GM23338 (cell line): ENCODE data around the gene CHRNA3. TPM values are rescaled to one million over a fixed set of nuclear protein-coding genes. Genes with fewer than 3 reads are reported as not detected.

ENCODE experiments used
- ATAC-seq: fragments of 200-7000 bp; cut with Tn5 transposase; 3 replicates; pipeline ENCODE4 v1.9.1; 2020
- DNase-seq: peaks from one replicate; pipeline ENCODE4 v3.0.0-alpha.2; 2015; ENCODE audit warnings: low spot score
- H2AFZ ChIP-seq: fragments of 200-600 bp; sonication (generic); 2 replicates; pipeline ENCODE4 v1.8.0; 2016; ENCODE audit warnings: antibody characterized with exemption, mild to moderate bottlenecking, moderate library complexity
- H3F3A ChIP-seq: fragments of 200-600 bp; sonication (generic); replicated peaks from 2 replicates; pipeline ENCODE4 v1.8.0; 2017; ENCODE audit warnings: antibody characterized with exemption, mixed run types, low read depth
- H3K27ac ChIP-seq: fragments of 200-600 bp; sonication (generic); 2 replicates; pipeline ENCODE4 v1.6.1; 2016; ENCODE audit warnings: low read depth
- H3K27me3 ChIP-seq: fragments of 200-600 bp; sonication (generic); 2 replicates; pipeline ENCODE4 v1.8.0; 2016; ENCODE audit warnings: mild to moderate bottlenecking, mixed run types, moderate library complexity; ENCODE audit not compliant: insufficient read depth
- H3K36me3 ChIP-seq: fragments of 200-600 bp; sonication (generic); 2 replicates; pipeline ENCODE4 v1.8.0; 2016; ENCODE audit warnings: mild to moderate bottlenecking; ENCODE audit not compliant: insufficient read depth
- H3K4me1 ChIP-seq: fragments of 200-600 bp; sonication (generic); 2 replicates; pipeline ENCODE4 v1.8.0; 2016; ENCODE audit warnings: mild to moderate bottlenecking, moderate library complexity; ENCODE audit not compliant: insufficient read depth
- H3K4me2 ChIP-seq: fragments of 200-600 bp; sonication (generic); 2 replicates; pipeline ENCODE4 v1.7.1; 2017; ENCODE audit warnings: mixed run types
- H3K4me3 ChIP-seq: fragments of 200-600 bp; sonication (generic); 2 replicates; pipeline ENCODE4 v1.6.1; 2016; ENCODE audit warnings: mixed run types
- H3K79me2 ChIP-seq: fragments of 200-600 bp; sonication (generic); replicated peaks from 2 replicates; pipeline ENCODE4 v1.8.0; 2017; ENCODE audit warnings: mild to moderate bottlenecking; ENCODE audit not compliant: insufficient read depth
- H3K9me2 ChIP-seq: fragments of 200-600 bp; sonication (generic); 2 replicates; pipeline ENCODE4 v1.8.0; 2017; ENCODE audit not compliant: insufficient read depth
- H4K20me1 ChIP-seq: fragments of 200-600 bp; sonication (generic); replicated peaks from 2 replicates; pipeline ENCODE4 v1.8.0; 2017; ENCODE audit warnings: mild to moderate bottlenecking; ENCODE audit not compliant: insufficient read depth
- H3K27ac Mint-ChIP-seq: 2 replicates; pipeline ENCODE4 v1.8.0; 2020; ENCODE audit warnings: inconsistent platforms, mild to moderate bottlenecking, moderate library complexity, mixed read lengths
- H3K27me3 Mint-ChIP-seq: 3 replicates; pipeline ENCODE4 v1.8.0; 2022; ENCODE audit warnings: low read depth, mild to moderate bottlenecking, moderate library complexity, mixed read lengths, inconsistent platforms; ENCODE audit not compliant: insufficient read depth, poor library complexity
- H3K36me3 Mint-ChIP-seq: 3 replicates; pipeline ENCODE4 v1.8.0; 2021; ENCODE audit warnings: low read depth, mild to moderate bottlenecking, inconsistent platforms, moderate library complexity, mixed read lengths
- H3K4me1 Mint-ChIP-seq: 3 replicates; pipeline ENCODE4 v1.8.0; 2020; ENCODE audit warnings: mild to moderate bottlenecking, inconsistent platforms, mixed read lengths
- H3K4me3 Mint-ChIP-seq: 3 replicates; pipeline ENCODE4 v1.8.0; 2021; ENCODE audit warnings: moderate library complexity, mild to moderate bottlenecking, inconsistent platforms, mixed read lengths
- H3K9me3 Mint-ChIP-seq: 3 replicates; pipeline ENCODE4 v1.8.0; 2020; ENCODE audit warnings: moderate library complexity, mild to moderate bottlenecking, inconsistent platforms, mixed read lengths
- CREB1 ChIP-seq: fragments of 250-450 bp; sonication (Bioruptor Pico); IDR thresholded peaks from 2 replicates; pipeline ENCODE4 v1.5.0; 2020; ENCODE audit warnings: low read depth, mild to moderate bottlenecking, moderate library complexity
- EZH2phosphoT487 ChIP-seq: fragments of 200-600 bp; sonication (generic); IDR thresholded peaks from one replicate; pipeline ENCODE4 v1.8.1; 2018; ENCODE audit warnings: antibody characterized with exemption; ENCODE audit not compliant: unreplicated experiment
- JUNB ChIP-seq: IDR thresholded peaks from one replicate; pipeline ENCODE4 v1.6.1; 2016; ENCODE audit warnings: antibody characterized with exemption; ENCODE audit not compliant: unreplicated experiment
- NANOG ChIP-seq: IDR thresholded peaks from 2 replicates; pipeline ENCODE4 v1.6.1; 2016; ENCODE audit warnings: antibody characterized with exemption, borderline replicate concordance
- POLR2AphosphoS5 ChIP-seq: IDR thresholded peaks from 2 replicates; pipeline ENCODE4 v1.6.1; 2016; ENCODE audit warnings: antibody characterized with exemption, low read depth
- STAT1 ChIP-seq: IDR thresholded peaks from one replicate; pipeline ENCODE4 v1.6.1; 2016; ENCODE audit warnings: antibody characterized with exemption; ENCODE audit not compliant: unreplicated experiment
- ZNF114 ChIP-seq: fragments of 250-450 bp; sonication (Bioruptor Pico); IDR thresholded peaks from 2 replicates; pipeline ENCODE4 v1.5.0; 2020; ENCODE audit warnings: mild to moderate bottlenecking, moderate library complexity
- ZNF331 ChIP-seq: fragments of 250-450 bp; sonication (Bioruptor Pico); IDR thresholded peaks from 2 replicates; pipeline ENCODE4 v1.5.0; 2020; ENCODE audit warnings: low read depth, mild to moderate bottlenecking, moderate library complexity
- polyA plus RNA-seq: library from polyadenylated mRNA; unstranded; fragments of >200 nt; fragmentation: Nextera tagmentation; extraction: Ambion mirVana; gene quantifications from 2 replicates; pipeline ENCODE4 v1.2.1, GENCODE V29; 2016
- total RNA-seq: library from RNA; depleted of rRNA; stranded (reverse); fragments of >200 nt; shearing (Covaris generic); gene quantifications from 2 replicates; pipeline ENCODE4 v1.2.3, GENCODE V29; 2014
- TF ChIP-seq, protein P1 (sequence below), 2 experiments: fragments of 200-600 bp in 1 of 2; sonication (generic) in 1 of 2; conservative IDR thresholded peaks; 2 replicates each; pipeline versions ENCODE4 v1.5.1 to v1.6.1; 2016 to 2017; ENCODE audit warnings: antibody characterized with exemption in 2 of 2, low read depth in 2 of 2, mild to moderate bottlenecking in 2 of 2, moderate library complexity in 1 of 2
- TF ChIP-seq, protein P2 (sequence below): fragments of 250-450 bp; sonication (Bioruptor Pico); IDR thresholded peaks from 2 replicates; pipeline ENCODE4 v1.5.0; 2020; ENCODE audit warnings: mild to moderate bottlenecking, moderate library complexity
- TF ChIP-seq, protein P3 (sequence below): IDR thresholded peaks from one replicate; pipeline ENCODE4 v1.6.1; 2018; ENCODE audit warnings: antibody characterized with exemption; ENCODE audit not compliant: unreplicated experiment

The CHRNA3 gene
- total and polyA plus RNA-seq, 2 experiments from 2014 or later, result 2.9 to 3.5 TPM

DNA sequence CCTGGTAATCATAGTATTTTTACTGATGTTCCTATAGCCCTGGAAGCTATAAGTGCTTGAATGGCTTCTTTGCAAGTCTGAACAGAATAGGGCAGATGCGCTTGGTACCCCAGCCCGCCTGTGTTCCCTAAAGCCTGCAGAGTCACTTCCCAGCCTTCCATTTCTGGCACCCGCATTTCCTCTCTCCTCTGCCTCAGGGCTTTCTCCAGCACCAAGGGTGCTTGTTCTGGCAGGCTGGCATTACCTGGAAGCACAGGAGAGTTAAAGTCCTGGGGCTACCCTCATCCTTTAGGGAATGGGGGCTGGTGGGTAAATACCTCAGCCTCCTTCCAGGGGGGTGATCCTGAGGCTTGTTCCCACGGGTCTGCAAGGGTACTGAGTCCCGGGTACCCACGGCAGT, 7.4 kb upstream of the CHRNA3 start (continued):
- TF ChIP-seq, protein P1, sequence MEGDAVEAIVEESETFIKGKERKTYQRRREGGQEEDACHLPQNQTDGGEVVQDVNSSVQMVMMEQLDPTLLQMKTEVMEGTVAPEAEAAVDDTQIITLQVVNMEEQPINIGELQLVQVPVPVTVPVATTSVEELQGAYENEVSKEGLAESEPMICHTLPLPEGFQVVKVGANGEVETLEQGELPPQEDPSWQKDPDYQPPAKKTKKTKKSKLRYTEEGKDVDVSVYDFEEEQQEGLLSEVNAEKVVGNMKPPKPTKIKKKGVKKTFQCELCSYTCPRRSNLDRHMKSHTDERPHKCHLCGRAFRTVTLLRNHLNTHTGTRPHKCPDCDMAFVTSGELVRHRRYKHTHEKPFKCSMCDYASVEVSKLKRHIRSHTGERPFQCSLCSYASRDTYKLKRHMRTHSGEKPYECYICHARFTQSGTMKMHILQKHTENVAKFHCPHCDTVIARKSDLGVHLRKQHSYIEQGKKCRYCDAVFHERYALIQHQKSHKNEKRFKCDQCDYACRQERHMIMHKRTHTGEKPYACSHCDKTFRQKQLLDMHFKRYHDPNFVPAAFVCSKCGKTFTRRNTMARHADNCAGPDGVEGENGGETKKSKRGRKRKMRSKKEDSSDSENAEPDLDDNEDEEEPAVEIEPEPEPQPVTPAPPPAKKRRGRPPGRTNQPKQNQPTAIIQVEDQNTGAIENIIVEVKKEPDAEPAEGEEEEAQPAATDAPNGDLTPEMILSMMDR (conservative IDR thresholded peaks at IDR 0.05; ENCODE audit: low read depth in 2 of 2), result no peak
- no peak for TF ChIP-seq NANOG
- no peak for TF ChIP-seq POLR2AphosphoS5
- TF ChIP-seq JUNB, result no peak

DNA sequence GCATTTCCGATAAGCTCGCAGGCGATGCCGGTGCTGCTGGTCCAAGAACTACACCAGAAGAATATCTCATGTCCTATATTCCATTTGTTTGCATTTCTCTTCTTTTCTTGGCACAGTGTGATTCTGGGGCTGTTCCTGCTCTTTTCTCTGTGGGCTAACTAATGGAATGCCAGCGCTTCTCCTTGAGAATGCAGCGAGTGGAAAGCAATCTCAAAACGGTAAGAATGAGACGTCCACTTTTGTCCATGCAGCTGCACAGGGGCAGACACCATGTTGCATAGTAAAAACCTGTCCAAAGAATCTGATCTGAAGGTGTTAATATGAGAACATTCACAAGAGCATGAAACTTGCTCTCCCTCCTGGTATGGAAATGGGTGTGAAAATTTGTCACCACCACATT, 6.6 kb upstream of the CHRNA3 start:
- ATAC-seq (no peak), DNase-seq (no peak)
- Histone ChIP-seq H3K36me3 (no peaks in the 10 kb centered on the region), H3K27ac (no peak overlapping the region), H4K20me1 (no peaks in the 10 kb centered on the region), H3F3A (no peaks in the 10 kb centered on the region), H3K4me3 (no peak overlapping the region), H3K79me2 (no peaks in the 10 kb centered on the region), H3K27me3 (peaks cover 9% of the 10 kb centered on the region), H2AFZ (no peak overlapping the region), H3K9me2 (no peaks in the 10 kb centered on the region), H3K4me2 (no peak overlapping the region), H3K4me1 (no peaks in the 10 kb centered on the region)
- peaks cover 1% of the 10 kb centered on the region for H3K27me3 Mint-ChIP-seq
- H3K4me3 Mint-ChIP-seq, result no peak overlapping the region
- H3K27ac Mint-ChIP-seq, result no peak overlapping the region
- H3K4me1 Mint-ChIP-seq, result no peaks in the 10 kb centered on the region; the same call in 2 of the 3 replicates
- H3K9me3 Mint-ChIP-seq, result no peaks in the 10 kb centered on the region; the same call in 2 of the 3 replicates
- H3K36me3 Mint-ChIP-seq, result no peaks in the 10 kb centered on the region; the same call in 2 of the 3 replicates
- TF ChIP-seq POLR2AphosphoS5, result no peak
- no peak for TF ChIP-seq STAT1
- no peak for TF ChIP-seq NANOG
- TF ChIP-seq ZNF114 (CRISPR knock-in tag), result no peak
- TF ChIP-seq, protein P2, sequence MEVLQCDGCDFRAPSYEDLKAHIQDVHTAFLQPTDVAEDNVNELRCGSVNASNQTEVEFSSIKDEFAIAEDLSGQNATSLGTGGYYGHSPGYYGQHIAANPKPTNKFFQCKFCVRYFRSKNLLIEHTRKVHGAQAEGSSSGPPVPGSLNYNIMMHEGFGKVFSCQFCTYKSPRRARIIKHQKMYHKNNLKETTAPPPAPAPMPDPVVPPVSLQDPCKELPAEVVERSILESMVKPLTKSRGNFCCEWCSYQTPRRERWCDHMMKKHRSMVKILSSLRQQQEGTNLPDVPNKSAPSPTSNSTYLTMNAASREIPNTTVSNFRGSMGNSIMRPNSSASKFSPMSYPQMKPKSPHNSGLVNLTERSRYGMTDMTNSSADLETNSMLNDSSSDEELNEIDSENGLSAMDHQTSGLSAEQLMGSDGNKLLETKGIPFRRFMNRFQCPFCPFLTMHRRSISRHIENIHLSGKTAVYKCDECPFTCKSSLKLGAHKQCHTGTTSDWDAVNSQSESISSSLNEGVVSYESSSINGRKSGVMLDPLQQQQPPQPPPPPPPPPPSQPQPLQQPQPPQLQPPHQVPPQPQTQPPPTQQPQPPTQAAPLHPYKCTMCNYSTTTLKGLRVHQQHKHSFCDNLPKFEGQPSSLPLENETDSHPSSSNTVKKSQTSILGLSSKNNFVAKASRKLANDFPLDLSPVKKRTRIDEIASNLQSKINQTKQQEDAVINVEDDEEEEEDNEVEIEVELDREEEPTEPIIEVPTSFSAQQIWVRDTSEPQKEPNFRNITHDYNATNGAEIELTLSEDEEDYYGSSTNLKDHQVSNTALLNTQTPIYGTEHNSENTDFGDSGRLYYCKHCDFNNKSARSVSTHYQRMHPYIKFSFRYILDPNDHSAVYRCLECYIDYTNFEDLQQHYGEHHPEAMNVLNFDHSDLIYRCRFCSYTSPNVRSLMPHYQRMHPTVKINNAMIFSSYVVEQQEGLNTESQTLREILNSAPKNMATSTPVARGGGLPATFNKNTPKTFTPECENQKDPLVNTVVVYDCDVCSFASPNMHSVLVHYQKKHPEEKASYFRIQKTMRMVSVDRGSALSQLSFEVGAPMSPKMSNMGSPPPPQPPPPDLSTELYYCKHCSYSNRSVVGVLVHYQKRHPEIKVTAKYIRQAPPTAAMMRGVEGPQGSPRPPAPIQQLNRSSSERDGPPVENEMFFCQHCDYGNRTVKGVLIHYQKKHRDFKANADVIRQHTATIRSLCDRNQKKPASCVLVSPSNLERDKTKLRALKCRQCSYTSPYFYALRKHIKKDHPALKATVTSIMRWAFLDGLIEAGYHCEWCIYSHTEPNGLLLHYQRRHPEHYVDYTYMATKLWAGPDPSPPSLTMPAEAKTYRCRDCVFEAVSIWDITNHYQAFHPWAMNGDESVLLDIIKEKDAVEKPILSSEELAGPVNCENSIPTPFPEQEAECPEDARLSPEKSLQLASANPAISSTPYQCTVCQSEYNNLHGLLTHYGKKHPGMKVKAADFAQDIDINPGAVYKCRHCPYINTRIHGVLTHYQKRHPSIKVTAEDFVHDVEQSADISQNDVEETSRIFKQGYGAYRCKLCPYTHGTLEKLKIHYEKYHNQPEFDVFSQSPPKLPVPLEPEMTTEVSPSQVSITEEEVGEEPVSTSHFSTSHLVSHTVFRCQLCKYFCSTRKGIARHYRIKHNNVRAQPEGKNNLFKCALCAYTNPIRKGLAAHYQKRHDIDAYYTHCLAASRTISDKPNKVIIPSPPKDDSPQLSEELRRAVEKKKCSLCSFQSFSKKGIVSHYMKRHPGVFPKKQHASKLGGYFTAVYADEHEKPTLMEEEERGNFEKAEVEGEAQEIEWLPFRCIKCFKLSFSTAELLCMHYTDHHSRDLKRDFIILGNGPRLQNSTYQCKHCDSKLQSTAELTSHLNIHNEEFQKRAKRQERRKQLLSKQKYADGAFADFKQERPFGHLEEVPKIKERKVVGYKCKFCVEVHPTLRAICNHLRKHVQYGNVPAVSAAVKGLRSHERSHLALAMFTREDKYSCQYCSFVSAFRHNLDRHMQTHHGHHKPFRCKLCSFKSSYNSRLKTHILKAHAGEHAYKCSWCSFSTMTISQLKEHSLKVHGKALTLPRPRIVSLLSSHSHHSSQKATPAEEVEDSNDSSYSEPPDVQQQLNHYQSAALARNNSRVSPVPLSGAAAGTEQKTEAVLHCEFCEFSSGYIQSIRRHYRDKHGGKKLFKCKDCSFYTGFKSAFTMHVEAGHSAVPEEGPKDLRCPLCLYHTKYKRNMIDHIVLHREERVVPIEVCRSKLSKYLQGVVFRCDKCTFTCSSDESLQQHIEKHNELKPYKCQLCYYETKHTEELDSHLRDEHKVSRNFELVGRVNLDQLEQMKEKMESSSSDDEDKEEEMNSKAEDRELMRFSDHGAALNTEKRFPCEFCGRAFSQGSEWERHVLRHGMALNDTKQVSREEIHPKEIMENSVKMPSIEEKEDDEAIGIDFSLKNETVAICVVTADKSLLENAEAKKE (CRISPR knock-in tag), result no peak
- no peak for TF ChIP-seq CREB1 (CRISPR knock-in tag)
- TF ChIP-seq EZH2phosphoT487, result no peak
- TF ChIP-seq, protein P1 (conservative IDR thresholded peaks at IDR 0.05; ENCODE audit: low read depth in 2 of 2), result no peak
- TF ChIP-seq ZNF331 (CRISPR knock-in tag), result no peak
- no peak for TF ChIP-seq JUNB
- TF ChIP-seq, protein P3, sequence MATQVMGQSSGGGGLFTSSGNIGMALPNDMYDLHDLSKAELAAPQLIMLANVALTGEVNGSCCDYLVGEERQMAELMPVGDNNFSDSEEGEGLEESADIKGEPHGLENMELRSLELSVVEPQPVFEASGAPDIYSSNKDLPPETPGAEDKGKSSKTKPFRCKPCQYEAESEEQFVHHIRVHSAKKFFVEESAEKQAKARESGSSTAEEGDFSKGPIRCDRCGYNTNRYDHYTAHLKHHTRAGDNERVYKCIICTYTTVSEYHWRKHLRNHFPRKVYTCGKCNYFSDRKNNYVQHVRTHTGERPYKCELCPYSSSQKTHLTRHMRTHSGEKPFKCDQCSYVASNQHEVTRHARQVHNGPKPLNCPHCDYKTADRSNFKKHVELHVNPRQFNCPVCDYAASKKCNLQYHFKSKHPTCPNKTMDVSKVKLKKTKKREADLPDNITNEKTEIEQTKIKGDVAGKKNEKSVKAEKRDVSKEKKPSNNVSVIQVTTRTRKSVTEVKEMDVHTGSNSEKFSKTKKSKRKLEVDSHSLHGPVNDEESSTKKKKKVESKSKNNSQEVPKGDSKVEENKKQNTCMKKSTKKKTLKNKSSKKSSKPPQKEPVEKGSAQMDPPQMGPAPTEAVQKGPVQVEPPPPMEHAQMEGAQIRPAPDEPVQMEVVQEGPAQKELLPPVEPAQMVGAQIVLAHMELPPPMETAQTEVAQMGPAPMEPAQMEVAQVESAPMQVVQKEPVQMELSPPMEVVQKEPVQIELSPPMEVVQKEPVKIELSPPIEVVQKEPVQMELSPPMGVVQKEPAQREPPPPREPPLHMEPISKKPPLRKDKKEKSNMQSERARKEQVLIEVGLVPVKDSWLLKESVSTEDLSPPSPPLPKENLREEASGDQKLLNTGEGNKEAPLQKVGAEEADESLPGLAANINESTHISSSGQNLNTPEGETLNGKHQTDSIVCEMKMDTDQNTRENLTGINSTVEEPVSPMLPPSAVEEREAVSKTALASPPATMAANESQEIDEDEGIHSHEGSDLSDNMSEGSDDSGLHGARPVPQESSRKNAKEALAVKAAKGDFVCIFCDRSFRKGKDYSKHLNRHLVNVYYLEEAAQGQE, result no peak
